Sigmoid colon (tissue), 7 donors: ENCODE data around the gene PRSS22. TPM values are rescaled to one million over a fixed set of nuclear protein-coding genes. Genes with fewer than 3 reads are reported as not detected.

Source experiments
- DNase-seq: peaks from one replicate; pipeline ENCODE4 v3.0.0-alpha.2; 2019
- H3K27ac ChIP-seq, 4 donors: fragments of 200-600 bp; sonication (generic); one replicate each; pipeline ENCODE4 v1.5.1; 2016 to 2019; ENCODE audit warnings: mild to moderate bottlenecking in 1 of 4
- H3K27me3 ChIP-seq, 3 donors: fragments of 200-600 bp; sonication (generic); one replicate each; pipeline ENCODE4 v1.5.1; 2019; ENCODE audit warnings: mild to moderate bottlenecking in 1 of 3
- H3K36me3 ChIP-seq, 4 donors: fragments of 200-600 bp; sonication (generic); one replicate each; pipeline ENCODE4 v1.5.1; 2016 to 2019
- H3K4me1 ChIP-seq, 4 donors: fragments of 200-600 bp; sonication (generic); one replicate each; pipeline ENCODE4 v1.5.1; 2017 to 2019
- H3K4me3 ChIP-seq, 4 donors: fragments of 200-600 bp; sonication (generic); one replicate each; pipeline ENCODE4 v1.5.1; 2017 to 2019; ENCODE audit warnings: mild to moderate bottlenecking in 2 of 4, moderate library complexity in 1 of 4
- H3K9me3 ChIP-seq, 4 donors: fragments of 200-600 bp in 3 of 4; sonication (generic) in 3 of 4; one replicate each; pipeline versions ENCODE4 v1.5.1 to v1.6.1; 2013 to 2019
- EP300 ChIP-seq, 4 donors: sonication (generic); formaldehyde crosslinking; IDR thresholded peaks; one replicate each; pipeline ENCODE4 v1.6.1; 2017; ENCODE audit warnings: antibody characterized with exemption in 4 of 4
- POLR2A ChIP-seq, 2 donors: fragments of 450-650 bp; IDR thresholded peaks; one replicate each; pipeline ENCODE4 v1.6.1; 2016; ENCODE audit warnings: antibody characterized with exemption in 2 of 2, mild to moderate bottlenecking in 2 of 2, moderate library complexity in 2 of 2
- POLR2AphosphoS5 ChIP-seq, 4 donors: sonication (generic); formaldehyde crosslinking; IDR thresholded peaks; one replicate each; pipeline ENCODE4 v1.6.1; 2017; ENCODE audit warnings: antibody characterized with exemption in 4 of 4
- WGBS, 2 donors: extraction: QIAGEN DNeasy Blood & Tissue Kit; methylation state at CpG; one replicate each; pipeline ENCODE4 v1.1.7; 2013; 5-methylcytosine and 5-hydroxymethylcytosine counted together
- intact Hi-C: fragments of 100-400 bp; cut with DNase I; formaldehyde crosslinking; loops from one replicate; pipeline ENCODE4 v1.15.1; 2023
- polyA plus RNA-seq, 3 donors: library from polyadenylated mRNA; stranded (reverse); fragments of 200-250 nt; gene quantifications; one replicate each; pipeline ENCODE4 v1.2.3, GENCODE V29; 2013
- total RNA-seq, 4 donors: library from RNA; depleted of rRNA; stranded (reverse); fragments of >200 nt; gene quantifications; one replicate each; pipeline ENCODE4 v1.1.0, GENCODE V29; 2016
- TF ChIP-seq, protein P1 (sequence below), 4 experiments: fragments of 450-650 bp in 3 of 4; fragments of 200-600 bp in 1 of 4; IDR thresholded peaks; one replicate each; pipeline ENCODE4 v1.5.1; 2016 to 2019; ENCODE audit warnings: antibody characterized with exemption in 4 of 4, mild to moderate bottlenecking in 3 of 4, moderate library complexity in 2 of 4
- donor health status: healthy with polysubstance abuse.
- donor health status: Bipolar disorder and iron deficiency.
- donor health status: healthy.

PRSS22 gene
- total and polyA plus RNA-seq, 7 donors: 20.8 TPM; not detected in 6

DNA sequence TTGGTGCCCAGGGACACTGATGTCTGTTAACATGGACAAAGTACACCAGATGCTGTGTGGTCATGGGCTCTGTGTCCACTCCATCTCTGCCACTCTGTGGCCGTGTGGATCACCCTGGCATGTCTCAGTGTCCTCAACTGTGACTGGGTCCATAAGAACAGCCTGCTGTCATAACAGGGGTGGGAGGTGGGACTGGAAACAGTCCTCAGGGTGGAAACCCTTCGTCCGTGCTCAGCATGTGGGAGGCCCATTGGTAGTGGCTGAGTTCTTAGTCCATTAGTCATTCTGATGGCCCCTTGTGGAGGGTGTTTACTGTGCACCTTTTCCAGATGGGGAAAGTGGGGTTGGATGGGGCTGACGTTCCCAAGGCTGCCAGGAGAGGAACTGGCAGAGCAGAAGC is 37.8 kb upstream of the PRSS22 start:
- H3K27me3 ChIP-seq: no peaks in the 10 kb centered on the region
- intact Hi-C loops: no loop called here
- DNase-seq: no peak
- 68 to 79% methylated on average over 4 of the region's 4 CpGs for WGBS, 2 donors
- H3K36me3 ChIP-seq: peaks cover 0 to 30% (median 8%) of the 10 kb centered on the region in 4 donors
- H3K9me3 ChIP-seq: no peaks in the 10 kb centered on the region
- TF ChIP-seq EP300 (IDR thresholded peaks at IDR 0.05): no peak
- TF ChIP-seq POLR2A (IDR thresholded peaks at IDR 0.05): no peak
- TF ChIP-seq, protein P1, sequence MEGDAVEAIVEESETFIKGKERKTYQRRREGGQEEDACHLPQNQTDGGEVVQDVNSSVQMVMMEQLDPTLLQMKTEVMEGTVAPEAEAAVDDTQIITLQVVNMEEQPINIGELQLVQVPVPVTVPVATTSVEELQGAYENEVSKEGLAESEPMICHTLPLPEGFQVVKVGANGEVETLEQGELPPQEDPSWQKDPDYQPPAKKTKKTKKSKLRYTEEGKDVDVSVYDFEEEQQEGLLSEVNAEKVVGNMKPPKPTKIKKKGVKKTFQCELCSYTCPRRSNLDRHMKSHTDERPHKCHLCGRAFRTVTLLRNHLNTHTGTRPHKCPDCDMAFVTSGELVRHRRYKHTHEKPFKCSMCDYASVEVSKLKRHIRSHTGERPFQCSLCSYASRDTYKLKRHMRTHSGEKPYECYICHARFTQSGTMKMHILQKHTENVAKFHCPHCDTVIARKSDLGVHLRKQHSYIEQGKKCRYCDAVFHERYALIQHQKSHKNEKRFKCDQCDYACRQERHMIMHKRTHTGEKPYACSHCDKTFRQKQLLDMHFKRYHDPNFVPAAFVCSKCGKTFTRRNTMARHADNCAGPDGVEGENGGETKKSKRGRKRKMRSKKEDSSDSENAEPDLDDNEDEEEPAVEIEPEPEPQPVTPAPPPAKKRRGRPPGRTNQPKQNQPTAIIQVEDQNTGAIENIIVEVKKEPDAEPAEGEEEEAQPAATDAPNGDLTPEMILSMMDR (IDR thresholded peaks at IDR 0.05): no peak
- TF ChIP-seq POLR2AphosphoS5 (IDR thresholded peaks at IDR 0.05): no peak
- no peak overlapping the region for H3K27ac ChIP-seq
- no peak overlapping the region for H3K4me3 ChIP-seq
- H3K4me1 ChIP-seq: no peaks in the 10 kb centered on the region

DNA sequence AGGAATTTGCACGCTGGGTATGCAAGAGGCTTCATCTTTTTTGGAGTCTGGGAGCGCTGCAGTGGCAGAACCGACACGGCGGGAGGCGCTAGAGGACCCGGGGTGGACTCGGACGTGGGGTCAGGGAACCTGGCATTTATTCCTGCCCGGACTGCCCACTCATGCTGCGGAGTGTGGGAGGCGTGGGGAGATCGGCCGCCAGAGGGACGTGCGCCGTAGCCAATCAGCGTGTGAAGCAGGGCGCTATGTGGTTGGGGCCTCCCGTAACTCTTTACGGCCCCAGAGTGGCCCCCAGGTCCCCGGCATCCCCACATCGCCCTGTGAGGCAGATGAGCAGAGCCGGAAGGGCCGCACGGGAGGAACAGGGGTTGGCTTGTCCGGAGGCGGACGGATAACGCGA is 36.3 kb upstream of the PRSS22 start:
- Histone ChIP-seq H3K9me3 (no peaks in the 10 kb centered on the region), H3K4me3 (no peak overlapping the region), H3K27me3 (no peaks in the 10 kb centered on the region), H3K27ac (no peak overlapping the region), H3K36me3 (peaks cover 0 to 20% (median 8%) of the 10 kb centered on the region in 4 donors), H3K4me1 (no peaks in the 10 kb centered on the region)
- intact Hi-C loops: no loop called here
- DNase-seq: no peak
- WGBS, 2 donors: 91 to 94% methylated on average over 31 of the region's 31 CpGs
- TF ChIP-seq, protein P1 (IDR thresholded peaks at IDR 0.05): no peak
- TF ChIP-seq POLR2AphosphoS5 (IDR thresholded peaks at IDR 0.05) (no peak), POLR2A (IDR thresholded peaks at IDR 0.05) (no peak), EP300 (IDR thresholded peaks at IDR 0.05) (no peak)

DNA sequence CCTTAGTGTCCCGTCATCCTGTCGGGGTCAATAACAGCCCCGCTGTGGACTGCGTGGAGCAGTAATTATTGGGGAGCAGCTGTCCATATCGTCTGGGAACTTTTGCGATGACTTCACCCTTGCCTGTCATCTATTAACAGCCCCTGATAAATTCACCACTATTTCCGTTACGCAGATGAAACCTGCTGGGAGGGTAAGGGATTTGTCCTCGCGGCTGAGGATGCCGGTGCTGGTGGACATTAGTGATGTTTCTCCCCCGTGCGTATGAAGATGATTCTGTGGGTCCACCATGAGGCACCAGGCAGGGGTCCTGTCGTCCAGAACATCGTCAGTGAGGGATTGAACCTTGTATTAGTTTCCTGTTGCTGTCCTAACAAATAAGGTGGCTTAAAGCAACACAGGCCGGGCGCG is 26.1 kb upstream of the PRSS22 start:
- WGBS, 2 donors: 56 to 72% methylated on average over 18 of the region's 18 CpGs
- H3K27me3 ChIP-seq: no peaks in the 10 kb centered on the region
- peaks cover 0 to 16% (median 10%) of the 10 kb centered on the region in 4 donors for H3K4me1 ChIP-seq
- H3K9me3 ChIP-seq: no peaks in the 10 kb centered on the region
- no peak for TF ChIP-seq POLR2AphosphoS5 (IDR thresholded peaks at IDR 0.05)
- H3K27ac ChIP-seq: peak overlapping the region; percentile 94 to 100 (median 98)
- H3K36me3 ChIP-seq: no peaks in the 10 kb centered on the region
- H3K4me3 ChIP-seq: peak overlapping the region; percentile 67 to 99 (median 80)
- intact Hi-C loops: loop anchor here (5.0 kb wide), 2 partner anchors 33 to 457 kb away; partner anchors contain the start of gene CCNF
- DNase-seq: no peak

DNA sequence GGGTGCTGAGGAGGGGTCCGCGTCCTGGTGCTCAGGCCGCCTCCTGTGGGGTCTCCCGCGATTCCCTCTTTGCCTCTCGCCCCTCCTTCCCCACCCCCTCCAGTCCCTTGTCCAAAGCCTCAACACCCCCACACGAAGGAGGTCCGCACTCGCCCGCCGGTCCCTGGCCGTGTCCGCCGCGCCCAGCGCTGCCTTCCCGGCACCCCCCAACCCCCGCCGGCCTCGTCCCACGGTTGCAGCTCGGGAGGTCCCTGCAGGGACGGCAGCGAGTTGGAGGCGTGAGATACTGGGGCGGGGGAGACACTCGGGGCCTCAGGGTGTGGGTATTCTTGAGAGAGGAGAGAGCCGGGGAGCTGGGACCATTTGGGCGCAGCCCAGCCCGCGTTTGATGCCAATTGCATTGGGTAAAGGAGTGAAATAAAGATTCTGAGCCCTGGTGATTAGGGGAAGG is 25.5 kb upstream of the PRSS22 start:
- Histone ChIP-seq H3K27ac (peak overlapping the region; percentile 94 to 100 (median 98)), H3K9me3 (no peaks in the 10 kb centered on the region), H3K4me3 (peak overlapping the region; percentile 67 to 99 (median 80)), H3K36me3 (no peaks in the 10 kb centered on the region), H3K27me3 (no peaks in the 10 kb centered on the region), H3K4me1 (peaks cover 0 to 16% (median 10%) of the 10 kb centered on the region in 4 donors)
- 1% methylated on average over 31 of the region's 31 CpGs for WGBS, 2 donors
- intact Hi-C loops: loop anchor here (2.0 to 5.0 kb wide), 3 partner anchors 21 to 456 kb away; partner anchors contain the start of gene CCNF
- DNase-seq: no peak
- no peak for TF ChIP-seq POLR2A (IDR thresholded peaks at IDR 0.05)
- TF ChIP-seq, protein P1 (IDR thresholded peaks at IDR 0.05): no peak
- TF ChIP-seq EP300 (IDR thresholded peaks at IDR 0.05): no peak
- no peak for TF ChIP-seq POLR2AphosphoS5 (IDR thresholded peaks at IDR 0.05)

DNA sequence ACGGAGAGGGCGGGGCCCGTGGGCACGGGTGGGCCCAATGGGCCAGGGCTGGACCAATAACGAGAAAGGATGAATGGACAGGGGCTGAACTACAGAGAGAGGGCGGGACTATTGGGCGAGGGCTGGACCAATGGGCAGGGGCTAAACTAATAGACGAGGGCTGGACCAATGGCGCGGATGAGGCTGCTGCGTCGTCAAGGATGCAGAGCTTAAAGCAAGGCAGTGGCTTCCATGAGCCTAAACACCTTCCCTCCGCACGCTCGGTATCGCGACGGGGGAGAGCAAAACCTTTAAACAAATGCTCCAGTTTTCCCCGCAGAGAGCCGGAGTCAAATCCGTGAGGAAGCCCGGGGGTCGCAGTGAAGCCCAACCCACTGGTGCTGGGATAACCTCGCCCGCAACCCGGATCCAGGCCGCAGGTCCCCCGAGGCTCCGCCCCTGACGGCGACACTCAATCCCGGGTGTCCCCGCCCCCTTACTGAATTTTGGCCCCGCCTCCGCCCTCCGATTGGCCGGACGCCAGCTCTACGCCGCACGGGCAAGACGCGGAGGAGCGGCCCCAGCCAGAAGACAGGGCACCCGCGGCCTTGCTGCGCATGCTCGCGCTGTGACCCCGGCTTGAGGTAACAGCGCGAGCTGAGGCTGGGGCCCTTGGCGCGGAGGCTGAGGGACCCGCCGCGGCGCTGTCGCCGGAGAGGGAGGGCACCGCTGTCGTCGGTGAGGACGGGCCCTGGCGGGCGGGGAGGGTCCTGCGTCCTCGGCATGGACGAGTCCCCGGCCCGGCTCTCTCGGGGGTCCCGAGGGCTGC is 24.9 kb upstream of the PRSS22 start, which contains the start of gene FLYWCH2:
TSS of gene FLYWCH2 (plus strand) at position 566 of the 808 bp plus-strand sequence. CDS start 13,235 bp downstream, outside the sequence.
- Histone ChIP-seq H3K4me3 (peak within 1 kb of the TSS; percentile 67 to 99 (median 80)), H3K27ac (peak within 1 kb of the TSS; percentile 94 to 100 (median 98)), H3K27me3 (no peaks in the 10 kb centered on the region), H3K9me3 (no peaks in the 10 kb centered on the region), H3K36me3 (no peaks in the 10 kb centered on the region), H3K4me1 (peaks cover 0 to 16% (median 10%) of the 10 kb centered on the region in 4 donors)
- WGBS, 2 donors: 0% methylated on average over 73 of the region's 73 CpGs
- DNase-seq: peak; percentile 100
- TF ChIP-seq POLR2A (IDR thresholded peaks at IDR 0.05): peak; percentile 14 to 59
- TF ChIP-seq POLR2AphosphoS5 (IDR thresholded peaks at IDR 0.05): peak; percentile 36 to 88 (median 83)
- TF ChIP-seq, protein P1 (IDR thresholded peaks at IDR 0.05): peak in 1 of 4 experiments; percentile 13
- no peak for TF ChIP-seq EP300 (IDR thresholded peaks at IDR 0.05)
- intact Hi-C loops: loop anchor here (2.0 to 5.0 kb wide), 3 partner anchors 22 to 456 kb away; partner anchors contain the start of gene CCNF
